Activated naive CD4-positive, alpha-beta T cell treated with anti-CD3 and anti-CD28 coated beads, Interleukin-2, amount 50 U/mL, for 72 hours (primary cell): ENCODE data around the gene SFI1. TPM values are rescaled to one million over a fixed set of nuclear protein-coding genes. Genes with fewer than 3 reads are reported as not detected.

Experiments
- ATAC-seq, 2 donors: fragments of 150-1000 bp; cut with Tn5 transposase; 2 replicates each; pipeline ENCODE4 v1.10.0; 2021; ENCODE audit warnings: mild to moderate bottlenecking in 2 of 2, moderate library complexity in 2 of 2
- DNase-seq, 2 donors: peaks; one replicate each; pipeline ENCODE4 v3.0.0; 2021 to 2022; ENCODE audit warnings: low spot score in 2 of 2
- H3K27ac Mint-ChIP-seq, 2 donors: one replicate each; pipeline ENCODE4 v1.8.0; 2022; ENCODE audit warnings: mild to moderate bottlenecking in 2 of 2, mixed read lengths in 2 of 2
- H3K36me3 Mint-ChIP-seq, 2 donors: one replicate each; pipeline ENCODE4 v1.8.0; 2022; ENCODE audit warnings: mixed read lengths in 2 of 2
- H3K9me3 Mint-ChIP-seq, 2 donors: one replicate each; pipeline ENCODE4 v1.8.0; 2022; ENCODE audit warnings: mixed read lengths in 2 of 2
- total RNA-seq, 2 donors: library from RNA; stranded (reverse); gene quantifications; one replicate each; pipeline ENCODE4 v1.2.3, GENCODE V29; 2022

The SFI1 gene
- total RNA-seq, 2 donors from 2014 or later = 259 to 290 TPM

- H3K9me3 Mint-ChIP-seq = no peaks in the 10 kb centered on the region
- ATAC-seq = no peak
Measured at GRCh38 chr22:31561970-31562369, 65.6 kb downstream of the SFI1 start.

GRCh38 chr22:31566484-31566883 lies 70.1 kb downstream of the SFI1 start:
- peaks cover 0 to 40% of the 10 kb centered on the region in 2 donors for H3K36me3 Mint-ChIP-seq
- no peak overlapping the region for H3K27ac Mint-ChIP-seq
- no peaks in the 10 kb centered on the region for H3K9me3 Mint-ChIP-seq
- DNase-seq = no peak
- no peak for ATAC-seq

More at GRCh38 chr22:31561970-31562369, 65.6 kb downstream of the SFI1 start:
- Mint-ChIP-seq H3K36me3 (peaks cover 0 to 30% of the 10 kb centered on the region in 2 donors), H3K27ac (no peak overlapping the region)
- no peak for DNase-seq

GRCh38 chr22:31567196-31567595 lies 70.9 kb downstream of the SFI1 start:
- DNase-seq (no peak), ATAC-seq (no peak)
- H3K36me3 Mint-ChIP-seq = peaks cover 0 to 33% of the 10 kb centered on the region in 2 donors
- peak overlapping the region; percentile 66 to 69 for H3K27ac Mint-ChIP-seq
- H3K9me3 Mint-ChIP-seq = no peaks in the 10 kb centered on the region

GRCh38 chr22:31567702-31568101 lies 71.4 kb downstream of the SFI1 start:
- Mint-ChIP-seq H3K36me3 (peaks cover 0 to 33% of the 10 kb centered on the region in 2 donors), H3K9me3 (no peaks in the 10 kb centered on the region), H3K27ac (peak overlapping the region in 1 of 2 donors; percentile 69)
- DNase-seq = no peak
- no peak for ATAC-seq

GRCh38 chr22:31569126-31569525 lies 72.8 kb downstream of the SFI1 start:
- no peak for DNase-seq
- peak overlapping the region; percentile 59 to 77 for H3K27ac Mint-ChIP-seq
- peak in 1 of 2 donors; percentile 57 for ATAC-seq
- peaks cover 0 to 27% of the 10 kb centered on the region in 2 donors for H3K36me3 Mint-ChIP-seq
- no peaks in the 10 kb centered on the region for H3K9me3 Mint-ChIP-seq

GRCh38 chr22:31572939-31573338 lies 76.6 kb downstream of the SFI1 start:
- H3K27ac Mint-ChIP-seq = peak overlapping the region; percentile 31 to 61
- DNase-seq = no peak
- H3K9me3 Mint-ChIP-seq = no peaks in the 10 kb centered on the region
- H3K36me3 Mint-ChIP-seq = peaks cover 10 to 13% of the 10 kb centered on the region in 2 donors
- no peak for ATAC-seq

- Mint-ChIP-seq H3K9me3 (no peaks in the 10 kb centered on the region), H3K36me3 (peaks cover 10 to 12% of the 10 kb centered on the region in 2 donors), H3K27ac (peak overlapping the region in 1 of 2 donors; percentile 74)
- no peak for DNase-seq
- no peak for ATAC-seq
Measured at GRCh38 chr22:31574055-31574670, 77.8 kb downstream of the SFI1 start.

GRCh38 chr22:31575190-31575589 lies 78.9 kb downstream of the SFI1 start:
- ATAC-seq (no peak), DNase-seq (no peak)
- Mint-ChIP-seq H3K9me3 (no peaks in the 10 kb centered on the region), H3K27ac (peak overlapping the region; percentile 42 to 63), H3K36me3 (peaks cover 10% of the 10 kb centered on the region in 2 donors)

GRCh38 chr22:31577711-31578110 lies 81.4 kb downstream of the SFI1 start:
- H3K36me3 Mint-ChIP-seq = peaks cover 5 to 10% of the 10 kb centered on the region in 2 donors

GRCh38 chr22:31578171-31578570 lies 81.8 kb downstream of the SFI1 start:
- ATAC-seq = no peak

More at GRCh38 chr22:31577711-31578110, 81.4 kb downstream of the SFI1 start:
- DNase-seq (no peak), ATAC-seq (no peak)
- Mint-ChIP-seq H3K9me3 (no peaks in the 10 kb centered on the region), H3K27ac (no peak overlapping the region)

GRCh38 chr22:31579835-31580242 lies 83.5 kb downstream of the SFI1 start:
- Mint-ChIP-seq H3K27ac (peak overlapping the region in 1 of 2 donors; percentile 63), H3K9me3 (no peaks in the 10 kb centered on the region), H3K36me3 (peaks cover 14 to 23% of the 10 kb centered on the region in 2 donors)
- no peak for DNase-seq
- no peak for ATAC-seq

More at GRCh38 chr22:31578171-31578570, 81.8 kb downstream of the SFI1 start:
- H3K9me3 Mint-ChIP-seq = no peaks in the 10 kb centered on the region
- H3K27ac Mint-ChIP-seq = no peak overlapping the region
- no peak for DNase-seq
- H3K36me3 Mint-ChIP-seq = peaks cover 5 to 10% of the 10 kb centered on the region in 2 donors

- DNase-seq (no peak), ATAC-seq (no peak)
- H3K36me3 Mint-ChIP-seq = peaks cover 27 to 41% of the 10 kb centered on the region in 2 donors
- no peak overlapping the region for H3K27ac Mint-ChIP-seq
- no peaks in the 10 kb centered on the region for H3K9me3 Mint-ChIP-seq
Measured at GRCh38 chr22:31583861-31584485, 87.6 kb downstream of the SFI1 start.

- ATAC-seq = no peak
- peaks cover 27 to 41% of the 10 kb centered on the region in 2 donors for H3K36me3 Mint-ChIP-seq
- H3K9me3 Mint-ChIP-seq = no peaks in the 10 kb centered on the region
- DNase-seq = no peak
- H3K27ac Mint-ChIP-seq = no peak overlapping the region
Measured at GRCh38 chr22:31584804-31585160, 88.4 kb downstream of the SFI1 start.

- DNase-seq (no peak), ATAC-seq (peak in 1 of 2 donors; percentile 33)
- Mint-ChIP-seq H3K27ac (peak overlapping the region in 1 of 2 donors; percentile 83), H3K36me3 (peaks cover 27 to 41% of the 10 kb centered on the region in 2 donors), H3K9me3 (no peaks in the 10 kb centered on the region)
Measured at GRCh38 chr22:31585161-31585859, 89.0 kb downstream of the SFI1 start.

GRCh38 chr22:31586137-31586920 lies 90.0 kb downstream of the SFI1 start:
- DNase-seq = no peak
- peak overlapping the region; percentile 67 to 83 for H3K27ac Mint-ChIP-seq
- H3K36me3 Mint-ChIP-seq = peaks cover 27 to 41% of the 10 kb centered on the region in 2 donors
- no peaks in the 10 kb centered on the region for H3K9me3 Mint-ChIP-seq
- no peak for ATAC-seq

GRCh38 chr22:31588970-31589675 lies 92.8 kb downstream of the SFI1 start:
- ATAC-seq (no peak), DNase-seq (no peak)
- H3K27ac Mint-ChIP-seq = no peak overlapping the region
- no peaks in the 10 kb centered on the region for H3K9me3 Mint-ChIP-seq
- H3K36me3 Mint-ChIP-seq = peaks cover 20 to 34% of the 10 kb centered on the region in 2 donors
